Spinal cord (tissue), 10 donors: ENCODE data around the gene GNAZ. TPM values are rescaled to one million over a fixed set of nuclear protein-coding genes. Genes with fewer than 3 reads are reported as not detected.

Experiments
- DNase-seq, 6 donors: peaks; one replicate each; pipeline versions ENCODE4 v3.0.0 to v3.0.0-alpha.2; 2013 to 2015; ENCODE audit warnings: low spot score in 6 of 6, low read depth in 4 of 6
- H3K27ac ChIP-seq: one replicate; pipeline ENCODE4 v1.5.1; 2013; ENCODE audit warnings: low read depth, low read length, control low read depth
- H3K27me3 ChIP-seq: one replicate; pipeline ENCODE4 v1.6.1; 2013; ENCODE audit warnings: low read length; ENCODE audit not compliant: control insufficient read depth, insufficient read depth
- H3K36me3 ChIP-seq: one replicate; pipeline ENCODE4 v1.6.1; 2013; ENCODE audit warnings: low read length; ENCODE audit not compliant: control insufficient read depth, insufficient read depth
- H3K4me1 ChIP-seq: one replicate; pipeline ENCODE4 v1.6.1; 2013; ENCODE audit warnings: low read length; ENCODE audit not compliant: control insufficient read depth, insufficient read depth
- H3K4me3 ChIP-seq: one replicate; pipeline ENCODE4 v1.5.1; 2013; ENCODE audit warnings: low read depth, low read length, control low read depth
- H3K9me3 ChIP-seq: one replicate; pipeline ENCODE4 v1.6.1; 2013; ENCODE audit warnings: low read length; ENCODE audit not compliant: control insufficient read depth, insufficient read depth
- WGBS: methylation state at CpG from one replicate; pipeline ENCODE4 v1.1.5; 2013; ENCODE audit warnings: missing lambda C conversion rate; ENCODE audit not compliant: insufficient coverage; 5-methylcytosine and 5-hydroxymethylcytosine counted together
- polyA plus RNA-seq, 2 donors: library from polyadenylated mRNA; unstranded; fragments of 120-200 nt; gene quantifications; one replicate each; pipeline ENCODE4 v1.2.1, GENCODE V29; 2013; ENCODE audit not compliant: insufficient read length in 2 of 2
- total RNA-seq, 2 donors: library from RNA; depleted of rRNA in 1 of 2; stranded (reverse); fragments of 120-200 nt in 1 of 2; fragments of >200 nt in 1 of 2; gene quantifications; one replicate each; pipeline versions ENCODE4 v1.2.3 to v1.2.4, GENCODE V29; 2013 to 2014
- donor health status: healthy.

The GNAZ gene
- total and polyA plus RNA-seq, 4 donors: 33.3 to 77.9 (median 59.0) TPM

DNA sequence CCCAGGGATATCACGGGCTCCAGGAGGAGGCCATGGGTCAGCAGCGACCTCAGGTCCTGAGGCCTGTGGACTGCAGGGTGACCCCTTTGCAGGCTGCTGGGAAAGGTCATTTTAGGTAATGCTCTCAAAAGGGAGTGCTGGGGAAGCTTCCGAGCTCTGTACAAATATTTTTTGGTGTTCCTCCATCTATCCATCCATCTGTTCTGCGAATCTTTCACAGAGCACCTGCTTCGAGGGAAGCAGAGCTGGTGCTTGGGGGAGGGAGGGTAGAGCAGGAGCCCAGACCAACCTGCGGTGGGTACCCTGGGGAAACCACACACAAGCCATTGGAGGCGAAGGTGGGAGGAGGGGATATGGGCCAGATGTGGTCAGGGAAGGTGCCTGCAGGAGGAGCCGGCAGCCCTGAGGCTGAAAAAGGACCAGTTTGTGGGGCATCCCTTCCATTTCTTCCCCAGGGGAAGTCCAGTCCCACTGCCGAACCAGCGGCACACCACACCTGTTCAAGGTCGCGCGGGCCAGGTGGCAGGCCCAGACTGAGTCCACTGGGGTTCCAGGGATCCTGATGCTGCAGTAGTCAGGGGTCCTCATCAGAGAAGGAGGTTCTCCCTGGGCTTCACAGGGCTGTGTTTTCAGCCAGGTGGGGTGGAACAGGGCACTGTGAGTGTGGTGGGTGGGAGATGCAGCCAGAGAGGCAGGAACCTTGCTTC, 13.1 kb downstream of the GNAZ start:
- no peaks in the 10 kb centered on the region for H3K9me3 ChIP-seq
- peaks cover 39% of the 10 kb centered on the region for H3K4me1 ChIP-seq
- H3K27me3 ChIP-seq: no peaks in the 10 kb centered on the region
- H3K4me3 ChIP-seq: no peak overlapping the region
- no peak for DNase-seq
- peaks cover 29% of the 10 kb centered on the region for H3K36me3 ChIP-seq
- H3K27ac ChIP-seq: no peak overlapping the region
- WGBS: 93% methylated on average over 10 of the region's 13 CpGs

DNA sequence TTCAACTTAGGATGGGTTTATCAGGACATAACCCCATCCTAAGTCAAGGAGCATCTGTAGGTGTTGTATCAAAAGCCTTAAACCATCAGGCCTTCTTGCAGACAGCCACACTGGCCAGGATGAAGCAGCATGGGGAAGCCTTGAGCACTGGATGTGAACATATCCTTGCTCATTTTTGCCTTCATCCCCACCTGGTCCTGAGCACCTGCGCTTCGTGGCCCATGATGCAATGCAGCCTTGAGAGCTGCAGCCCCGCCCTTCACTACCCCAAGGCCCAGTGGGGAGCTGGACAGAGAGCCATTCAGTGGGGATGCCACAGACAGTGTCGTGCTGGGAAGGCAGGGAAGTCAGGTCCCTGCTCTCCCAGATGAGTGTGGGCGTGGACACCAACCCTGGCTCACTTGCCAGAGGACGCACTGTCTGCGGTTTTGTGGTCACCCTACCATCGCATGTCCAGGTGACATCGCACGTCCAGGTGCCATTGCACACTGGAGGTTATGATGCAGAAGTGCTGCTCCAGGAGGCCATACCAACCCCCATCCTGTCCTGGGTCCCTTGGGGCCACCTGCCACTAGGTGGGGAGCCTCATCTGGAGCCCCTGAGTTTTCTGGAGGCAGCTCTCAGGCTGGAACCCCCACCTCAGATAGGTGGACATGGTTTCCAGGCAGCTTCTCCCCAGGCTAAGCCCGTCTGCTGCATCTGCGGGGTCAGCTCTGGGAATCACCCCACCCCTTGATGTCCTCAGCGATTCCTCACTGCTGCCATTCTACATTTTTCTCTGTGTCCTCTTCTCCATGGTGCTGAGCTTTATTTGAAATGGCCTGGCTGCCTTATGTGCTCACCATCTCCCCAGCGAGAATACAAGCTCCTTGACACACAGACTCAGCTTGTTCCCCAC, 14.4 kb downstream of the GNAZ start:
- no peaks in the 10 kb centered on the region for H3K27me3 ChIP-seq
- no peak for DNase-seq
- WGBS: 90% methylated on average over 13 of the region's 14 CpGs
- peaks cover 31% of the 10 kb centered on the region for H3K36me3 ChIP-seq
- H3K4me1 ChIP-seq: peaks cover 39% of the 10 kb centered on the region
- no peak overlapping the region for H3K27ac ChIP-seq
- no peaks in the 10 kb centered on the region for H3K9me3 ChIP-seq
- H3K4me3 ChIP-seq: no peak overlapping the region

DNA sequence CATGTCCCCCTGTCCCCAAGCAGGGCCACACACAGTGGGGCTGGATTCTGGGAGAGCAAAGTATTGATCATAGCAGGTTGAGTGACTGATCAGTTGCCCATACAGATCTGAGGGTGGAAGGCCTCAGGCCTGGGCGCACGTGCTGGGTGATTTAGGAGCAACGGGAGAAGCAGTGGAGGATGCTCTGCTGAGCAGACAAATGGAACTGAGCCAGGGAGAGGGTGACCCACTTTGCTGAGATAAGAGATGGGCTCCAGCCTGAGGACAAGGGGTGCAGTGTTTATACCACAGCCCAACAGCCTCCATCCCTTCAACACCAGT, 15.0 kb downstream of the GNAZ start:
- whole genome bisulfite sequencing: 93% methylated on average over 3 of the region's 3 CpGs

DNA sequence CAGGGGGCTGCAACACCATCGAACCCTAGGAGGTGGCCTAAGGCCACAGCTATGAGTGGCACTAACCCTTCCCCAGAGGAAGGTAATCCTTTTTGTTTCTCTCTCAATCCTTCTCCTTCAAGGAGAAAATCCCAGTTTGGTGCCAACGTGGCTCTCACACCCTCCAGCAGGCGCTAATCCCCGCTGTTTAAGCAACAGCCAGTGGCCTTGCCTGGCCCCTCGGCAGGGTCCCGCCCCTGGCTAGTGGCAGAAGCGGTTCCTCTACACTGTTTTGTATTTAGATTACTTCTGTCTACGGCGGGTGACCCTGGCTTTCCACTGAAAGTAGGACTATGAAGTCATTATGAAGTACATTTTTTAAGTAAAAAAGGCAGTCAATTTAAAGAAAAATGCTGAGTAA, 15.5 kb downstream of the GNAZ start:
- Histone ChIP-seq H3K27me3 (no peaks in the 10 kb centered on the region), H3K27ac (no peak overlapping the region), H3K4me3 (no peak overlapping the region), H3K4me1 (peaks cover 31% of the 10 kb centered on the region), H3K36me3 (peaks cover 33% of the 10 kb centered on the region), H3K9me3 (no peaks in the 10 kb centered on the region)
- WGBS: 50% methylated on average over 6 of the region's 9 CpGs
- no peak for DNase-seq

More for the DNA sequence above, 15.0 kb downstream of the GNAZ start:
- H3K4me3 ChIP-seq: no peak overlapping the region
- no peak for DNase-seq
- no peaks in the 10 kb centered on the region for H3K9me3 ChIP-seq
- H3K4me1 ChIP-seq: peaks cover 33% of the 10 kb centered on the region
- peaks cover 33% of the 10 kb centered on the region for H3K36me3 ChIP-seq
- no peak overlapping the region for H3K27ac ChIP-seq
- no peaks in the 10 kb centered on the region for H3K27me3 ChIP-seq

DNA sequence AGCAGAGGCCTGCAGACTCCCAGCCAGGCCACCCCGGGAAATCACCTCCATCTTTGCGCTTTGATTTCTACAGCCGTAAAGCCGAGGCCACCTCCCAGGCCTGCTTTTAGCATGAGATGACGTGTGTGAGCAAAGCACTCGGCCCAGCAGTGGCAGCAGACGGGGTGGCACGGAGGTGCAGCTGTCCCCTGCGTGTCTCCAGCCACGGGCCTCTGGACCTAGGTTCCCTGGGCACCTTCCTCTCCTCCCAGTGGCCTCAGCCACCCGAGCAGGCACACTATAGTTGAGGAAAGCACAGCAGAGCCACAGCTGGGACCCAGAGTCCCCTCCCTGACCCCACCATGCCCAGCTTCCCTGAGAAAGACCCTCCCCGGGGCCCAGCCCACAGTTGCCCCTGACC, 15.9 kb downstream of the GNAZ start:
- Histone ChIP-seq H3K27ac (no peak overlapping the region), H3K4me3 (no peak overlapping the region), H3K4me1 (peaks cover 31% of the 10 kb centered on the region), H3K36me3 (peaks cover 35% of the 10 kb centered on the region), H3K9me3 (no peaks in the 10 kb centered on the region), H3K27me3 (no peaks in the 10 kb centered on the region)
- DNase-seq: no peak
- 85% methylated on average over 11 of the region's 12 CpGs for WGBS

DNA sequence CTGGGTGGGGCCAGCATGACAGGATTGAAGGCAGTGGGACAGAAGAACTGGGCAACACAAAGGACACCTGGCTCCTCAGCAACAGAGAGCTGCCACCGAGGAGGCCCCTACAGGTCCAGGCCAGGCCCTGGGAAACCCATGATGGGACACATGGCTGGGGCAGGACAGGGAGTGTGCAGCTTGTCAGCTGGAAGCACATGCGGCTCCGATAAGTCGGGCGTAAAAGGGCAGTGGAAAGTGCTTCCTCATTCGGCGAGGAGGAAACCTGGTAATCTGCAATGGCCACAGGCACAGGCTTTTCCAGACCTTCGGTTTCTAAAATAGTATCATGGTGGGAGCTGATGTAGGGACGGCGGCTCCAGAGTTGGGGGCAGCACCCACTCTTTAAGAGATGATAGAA, 16.5 kb downstream of the GNAZ start:
- Histone ChIP-seq H3K27ac (no peak overlapping the region), H3K4me3 (no peak overlapping the region)
- 89% methylated on average over 4 of the region's 10 CpGs for WGBS

DNA sequence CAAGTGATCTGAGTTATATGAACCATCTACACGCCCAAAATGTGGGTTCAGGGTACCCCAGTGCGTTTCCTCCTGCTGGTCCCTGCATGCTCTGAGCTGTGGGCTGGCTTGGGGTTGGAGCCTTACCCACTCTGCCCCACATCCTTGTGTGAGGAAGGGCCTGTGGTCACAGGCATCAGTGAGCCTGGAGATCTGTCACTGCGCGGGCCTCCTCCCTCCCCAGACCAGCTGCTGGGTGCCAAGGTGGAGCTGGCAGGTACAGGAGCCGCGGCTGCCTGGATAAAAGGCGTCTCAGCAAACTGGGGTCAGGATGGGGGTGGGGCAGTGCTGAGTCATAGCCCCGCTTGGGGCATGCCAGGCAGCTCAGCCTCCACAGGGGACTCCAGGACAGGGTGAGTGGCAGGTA, 17.9 kb downstream of the GNAZ start:
- 96% methylated on average over 5 of the region's 8 CpGs for WGBS

More for the DNA sequence above, 16.5 kb downstream of the GNAZ start:
- DNase-seq: no peak
- Histone ChIP-seq H3K36me3 (peaks cover 37% of the 10 kb centered on the region), H3K4me1 (peaks cover 31% of the 10 kb centered on the region), H3K9me3 (no peaks in the 10 kb centered on the region), H3K27me3 (no peaks in the 10 kb centered on the region)

DNA sequence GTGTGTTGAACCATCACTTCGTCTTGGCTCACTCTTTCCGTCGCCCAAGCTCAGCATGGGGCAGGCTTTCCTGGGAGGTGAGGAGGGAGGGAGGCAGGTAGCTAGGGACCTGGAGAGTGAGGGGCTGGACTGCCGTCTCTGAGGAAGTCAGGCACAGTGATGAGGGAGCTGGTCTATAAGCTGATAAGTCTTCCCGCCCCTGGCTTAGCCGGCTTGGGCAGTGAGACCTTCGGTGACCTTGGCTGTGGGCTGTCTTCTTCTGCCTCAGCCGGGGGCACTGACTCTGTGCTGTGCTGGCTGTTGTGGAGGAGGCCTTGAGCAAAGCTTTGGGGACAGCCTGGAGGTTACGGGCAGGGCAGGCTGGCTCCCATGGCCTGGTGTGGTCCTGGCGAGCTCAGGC, 18.7 kb downstream of the GNAZ start:
- Histone ChIP-seq H3K9me3 (no peaks in the 10 kb centered on the region), H3K4me3 (no peak overlapping the region), H3K27me3 (no peaks in the 10 kb centered on the region), H3K36me3 (peaks cover 42% of the 10 kb centered on the region), H3K27ac (no peak overlapping the region), H3K4me1 (peaks cover 43% of the 10 kb centered on the region)
- 87% methylated on average over 10 of the region's 10 CpGs for WGBS
- DNase-seq: no peak

More for the DNA sequence above, 17.9 kb downstream of the GNAZ start:
- no peak for DNase-seq
- no peak overlapping the region for H3K4me3 ChIP-seq
- no peak overlapping the region for H3K27ac ChIP-seq
- H3K27me3 ChIP-seq: no peaks in the 10 kb centered on the region
- H3K4me1 ChIP-seq: peaks cover 39% of the 10 kb centered on the region
- no peaks in the 10 kb centered on the region for H3K9me3 ChIP-seq
- H3K36me3 ChIP-seq: peaks cover 38% of the 10 kb centered on the region

DNA sequence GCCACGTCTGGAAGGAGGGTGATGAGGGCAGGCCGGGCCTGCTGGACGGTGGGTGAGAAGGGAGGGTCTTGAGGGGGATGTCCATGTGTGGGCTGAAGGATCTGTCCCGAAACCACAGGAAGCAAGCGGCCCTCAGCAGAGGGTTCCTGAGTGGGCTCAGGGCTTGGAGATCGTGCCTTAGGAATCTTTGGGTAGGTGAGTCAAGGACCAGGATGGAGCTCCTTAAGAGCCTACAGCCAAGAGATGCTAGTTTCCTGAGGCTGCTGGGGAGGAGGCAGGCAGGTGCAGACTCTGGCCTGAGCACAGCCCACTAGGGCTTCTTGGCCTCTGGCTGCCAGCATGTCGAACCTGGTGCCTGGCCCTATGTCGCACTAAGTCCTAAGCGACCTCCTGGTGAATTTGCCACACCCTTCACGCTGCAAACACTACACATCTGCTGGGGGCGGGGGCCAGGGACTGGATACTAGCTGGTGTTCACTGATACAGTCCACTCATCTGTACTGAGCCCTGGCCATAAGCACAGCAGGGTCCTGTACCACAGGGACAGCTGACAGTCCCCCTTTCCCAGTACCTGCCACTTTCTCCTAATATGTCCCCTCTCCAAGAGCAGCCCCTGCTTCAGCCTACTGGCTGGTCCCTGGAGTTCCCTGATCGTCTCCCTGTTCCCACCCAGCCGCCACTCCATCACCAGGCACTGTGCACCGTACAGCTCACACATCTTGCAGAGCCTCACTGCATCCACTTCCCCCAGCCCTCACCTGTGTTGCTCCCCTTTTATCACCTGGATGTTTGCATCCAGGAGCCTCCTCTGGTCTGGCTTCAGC, 19.5 kb downstream of the GNAZ start:
- WGBS: 88% methylated on average over 14 of the region's 14 CpGs
- DNase-seq: no peak
- Histone ChIP-seq H3K36me3 (peaks cover 49% of the 10 kb centered on the region), H3K4me1 (peaks cover 46% of the 10 kb centered on the region), H3K27ac (no peak overlapping the region), H3K9me3 (no peaks in the 10 kb centered on the region), H3K27me3 (no peaks in the 10 kb centered on the region), H3K4me3 (no peak overlapping the region)
